OCI-LY1 (cell line): ENCODE data around the gene FAH.

Source experiments
- H2AFZ ChIP-seq: fragments of 200-600 bp; sonication (generic), shearing (Covaris generic); 2 replicates; pipeline ENCODE4 v1.6.0; 2014; ENCODE audit warnings: antibody characterized with exemption, mild to moderate bottlenecking, low read length
- H3F3A ChIP-seq: fragments of 200-600 bp; sonication (generic), shearing (Covaris generic); 2 replicates; pipeline ENCODE4 v1.6.0; 2014; ENCODE audit warnings: mild to moderate bottlenecking, antibody characterized with exemption, low read length, moderate library complexity; ENCODE audit not compliant: insufficient read depth
- H3K27ac ChIP-seq: fragments of 200-600 bp; sonication (generic); 2 replicates; pipeline ENCODE4 v1.5.1; 2014; ENCODE audit warnings: low read length, mixed run types, mild to moderate bottlenecking, low read depth; ENCODE audit not compliant: poor library complexity, severe bottlenecking
- H3K27me3 ChIP-seq: fragments of 200-600 bp; sonication (generic); 2 replicates; pipeline ENCODE4 v1.6.0; 2014; ENCODE audit warnings: antibody characterized with exemption, mild to moderate bottlenecking, low read length, moderate library complexity; ENCODE audit not compliant: insufficient read depth
- H3K36me3 ChIP-seq: fragments of 200-600 bp; sonication (generic); 2 replicates; pipeline ENCODE4 v1.6.1; 2014; ENCODE audit warnings: mild to moderate bottlenecking, antibody characterized with exemption, low read length, moderate library complexity, mixed read lengths; ENCODE audit not compliant: insufficient read depth
- H3K4me1 ChIP-seq: fragments of 200-600 bp; sonication (generic); 2 replicates; pipeline ENCODE4 v1.5.1; 2014; ENCODE audit warnings: mild to moderate bottlenecking, low read length, moderate library complexity; ENCODE audit not compliant: insufficient read depth, severe bottlenecking
- H3K4me2 ChIP-seq: fragments of 200-600 bp; sonication (generic), shearing (Covaris generic); 2 replicates; pipeline ENCODE4 v1.6.1; 2014; ENCODE audit warnings: low read length
- H3K4me3 ChIP-seq: fragments of 200-600 bp; sonication (generic); 2 replicates; pipeline ENCODE4 v1.5.1; 2014; ENCODE audit warnings: low read length, low read depth, mild to moderate bottlenecking, mixed read lengths; ENCODE audit not compliant: poor library complexity, severe bottlenecking
- H3K79me2 ChIP-seq: fragments of 200-600 bp; shearing (Covaris generic); 2 replicates; pipeline ENCODE4 v1.6.1; 2016; ENCODE audit warnings: mixed run types, low read length, mixed read lengths; ENCODE audit not compliant: insufficient read depth
- H3K9ac ChIP-seq: fragments of 200-600 bp; sonication (generic), shearing (Covaris generic); 2 replicates; pipeline ENCODE4 v1.6.1; 2014; ENCODE audit warnings: mild to moderate bottlenecking, low read length, mixed read lengths
- H3K9me2 ChIP-seq: fragments of 200-600 bp; sonication (generic), shearing (Covaris generic); 2 replicates; pipeline ENCODE4 v1.6.1; 2014; ENCODE audit warnings: low read depth, mild to moderate bottlenecking, low read length, mixed read lengths
- H3K9me3 ChIP-seq: fragments of 200-600 bp; shearing (Covaris generic); 2 replicates; pipeline ENCODE4 v1.6.1; 2014; ENCODE audit warnings: low read length, mixed read lengths
- H4K20me1 ChIP-seq: fragments of 200-600 bp; sonication (generic), shearing (Covaris generic); 2 replicates; pipeline ENCODE4 v1.6.0; 2016; ENCODE audit warnings: mild to moderate bottlenecking, low read length; ENCODE audit not compliant: insufficient read depth
- CTCF ChIP-seq: fragments of 200-600 bp; sonication (generic), shearing (Covaris generic); IDR thresholded peaks from 2 replicates; pipeline ENCODE4 v1.5.1; 2017; ENCODE audit warnings: mild to moderate bottlenecking, antibody characterized with exemption, low read length, moderate library complexity, mixed read lengths
- EZH2 ChIP-seq: fragments of 200-600 bp; sonication (generic), shearing (Covaris generic); IDR thresholded peaks from 2 replicates; pipeline ENCODE4 v1.8.0; 2017; ENCODE audit warnings: borderline replicate concordance, mixed run types, mild to moderate bottlenecking, antibody characterized with exemption, low read length, moderate library complexity, mixed read lengths

FAH gene

GRCh38 chr15:80204231-80204630, 51.4 kb downstream of the FAH start:
- Histone ChIP-seq H3K9ac (no peak overlapping the region), H3K9me2 (no peaks in the 10 kb centered on the region), H3K27me3 (no peaks in the 10 kb centered on the region), H3K4me1 (no peaks in the 10 kb centered on the region), H3K36me3 (no peaks in the 10 kb centered on the region), H3K9me3 (no peaks in the 10 kb centered on the region), H4K20me1 (no peaks in the 10 kb centered on the region), H3K27ac (no peak overlapping the region), H3K4me2 (no peak overlapping the region), H3K4me3 (no peak overlapping the region), H3F3A (no peaks in the 10 kb centered on the region), H3K79me2 (no peaks in the 10 kb centered on the region), H2AFZ (no peak overlapping the region)
- TF ChIP-seq EZH2 (no peak), CTCF (no peak)

- H3K9me3 ChIP-seq = no peaks in the 10 kb centered on the region
- H3K4me2 ChIP-seq = no peak overlapping the region
- TF ChIP-seq CTCF = no peak
- TF ChIP-seq EZH2 = no peak
- H2AFZ ChIP-seq = no peak overlapping the region
- H3K9ac ChIP-seq = no peak overlapping the region
- H4K20me1 ChIP-seq = no peaks in the 10 kb centered on the region
- H3K27me3 ChIP-seq = no peaks in the 10 kb centered on the region
- no peaks in the 10 kb centered on the region for H3K9me2 ChIP-seq
- no peak overlapping the region for H3K4me3 ChIP-seq
- no peaks in the 10 kb centered on the region for H3K79me2 ChIP-seq
- H3K27ac ChIP-seq = no peak overlapping the region
- peaks cover 11% of the 10 kb centered on the region for H3K4me1 ChIP-seq
- no peaks in the 10 kb centered on the region for H3F3A ChIP-seq
- no peaks in the 10 kb centered on the region for H3K36me3 ChIP-seq
These were observed 55.1 kb downstream of the FAH start for GRCh38 chr15:80207887-80208286.

GRCh38 chr15:80208758-80209734, 56.2 kb downstream of the FAH start:
- no peaks in the 10 kb centered on the region for H3K36me3 ChIP-seq
- H3K27ac ChIP-seq = no peak overlapping the region
- H3K79me2 ChIP-seq = no peaks in the 10 kb centered on the region
- H3K9ac ChIP-seq = no peak overlapping the region
- H2AFZ ChIP-seq = no peak overlapping the region
- peaks cover 11% of the 10 kb centered on the region for H3K4me1 ChIP-seq
- H3K4me2 ChIP-seq = no peak overlapping the region
- TF ChIP-seq EZH2 (no peak), CTCF (no peak)
- H3F3A ChIP-seq = no peaks in the 10 kb centered on the region
- no peak overlapping the region for H3K4me3 ChIP-seq
- H3K27me3 ChIP-seq = no peaks in the 10 kb centered on the region; the same call in 1 of the 2 replicates
- no peaks in the 10 kb centered on the region for H3K9me3 ChIP-seq
- no peaks in the 10 kb centered on the region for H3K9me2 ChIP-seq
- no peaks in the 10 kb centered on the region for H4K20me1 ChIP-seq
